Activated CD4-positive, CD25-positive, alpha-beta regulatory T cell treated with anti-CD3 and anti-CD28 coated beads, Interleukin-2, amount 50 U/mL, for 24 hours (primary cell): Measurements from ENCODE around the gene GLDC.
"Not testable (repeated sequence)": the region's sequence is repeated elsewhere in the genome, so short reads cannot be mapped to it uniquely, and the experiment has no call there.

Experiments
- ATAC-seq, 2 donors: fragments of 150-1000 bp; cut with Tn5 transposase; one replicate each; pipeline ENCODE4 v1.10.0; 2021; ENCODE audit warnings: mild to moderate bottlenecking in 1 of 2, moderate library complexity in 1 of 2

GLDC gene

DNA sequence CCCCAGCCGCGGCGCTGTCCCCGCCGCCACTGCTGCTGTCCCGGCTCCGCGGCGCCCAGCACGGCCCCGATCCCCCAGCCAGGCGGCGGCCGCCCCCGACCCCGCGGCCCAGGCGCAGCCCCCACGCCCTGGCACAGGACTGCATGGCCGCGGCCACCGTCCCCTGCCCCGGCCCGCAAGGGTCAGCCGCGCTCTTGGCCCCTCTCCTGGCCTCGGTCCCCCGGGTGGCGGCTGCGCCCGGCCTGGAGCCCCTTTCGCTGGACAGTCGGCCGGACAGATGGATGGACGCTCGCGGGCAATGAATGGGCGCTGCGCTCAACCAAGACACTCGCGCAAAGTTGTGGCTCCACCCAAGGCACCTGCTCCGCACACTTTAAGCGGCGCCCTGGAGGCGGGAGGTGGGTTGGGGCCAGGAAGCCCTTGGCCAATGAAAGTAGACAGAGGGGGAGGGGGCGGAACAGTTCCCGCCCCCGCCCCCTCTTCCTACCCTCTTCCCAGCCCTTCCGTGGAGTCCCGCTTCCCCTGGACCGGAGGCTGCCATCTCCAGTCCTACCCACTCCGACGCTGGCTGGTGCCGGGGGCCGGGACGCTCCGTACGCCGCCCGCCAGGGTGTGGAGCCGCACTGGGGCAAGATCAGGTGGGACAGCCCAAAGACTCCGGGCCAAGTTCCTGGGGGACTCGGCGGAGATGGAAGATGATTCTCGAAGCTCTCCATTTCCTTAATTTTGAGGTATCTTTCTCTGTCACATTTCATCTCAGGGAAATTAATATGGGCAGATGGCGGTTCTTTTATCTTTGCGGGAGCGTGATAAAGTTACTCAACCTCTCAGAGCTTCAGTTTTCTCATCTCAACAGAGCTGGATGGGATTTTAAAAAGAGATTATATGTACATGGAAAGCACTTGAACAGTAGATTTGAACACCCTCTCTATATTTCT lies at the start of gene GLDC:
Gene GLDC, minus strand, starts transcription at position 375 of the 938 bp plus-strand sequence. Its CDS starts 230 bp downstream, at position 145.
- peak; percentile 67 to 73 for ATAC-seq

DNA sequence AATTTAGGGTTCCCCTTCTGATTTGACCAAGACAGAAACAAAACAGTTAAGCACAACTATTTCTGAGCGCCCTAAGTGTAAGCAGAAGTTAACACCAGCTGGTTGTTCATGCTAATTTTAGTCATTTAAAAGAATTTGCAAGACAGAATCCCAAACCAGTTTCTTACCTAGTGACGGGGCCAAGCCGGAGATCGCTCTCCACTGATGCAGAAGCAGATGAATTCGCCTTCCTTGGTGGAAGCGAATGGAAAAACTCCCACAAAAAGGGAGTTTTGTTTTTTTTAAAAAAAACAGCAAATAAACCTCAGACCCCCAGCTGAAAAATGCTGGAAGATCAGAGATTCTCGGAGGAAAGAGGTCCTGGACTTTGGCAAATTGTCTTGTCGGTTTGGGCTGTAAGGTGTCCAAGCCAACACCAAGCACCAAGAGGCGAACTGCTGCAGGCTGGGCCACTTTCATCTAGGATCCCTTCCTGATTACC lies 47.4 kb upstream of the GLDC start:
- no peak for ATAC-seq

DNA sequence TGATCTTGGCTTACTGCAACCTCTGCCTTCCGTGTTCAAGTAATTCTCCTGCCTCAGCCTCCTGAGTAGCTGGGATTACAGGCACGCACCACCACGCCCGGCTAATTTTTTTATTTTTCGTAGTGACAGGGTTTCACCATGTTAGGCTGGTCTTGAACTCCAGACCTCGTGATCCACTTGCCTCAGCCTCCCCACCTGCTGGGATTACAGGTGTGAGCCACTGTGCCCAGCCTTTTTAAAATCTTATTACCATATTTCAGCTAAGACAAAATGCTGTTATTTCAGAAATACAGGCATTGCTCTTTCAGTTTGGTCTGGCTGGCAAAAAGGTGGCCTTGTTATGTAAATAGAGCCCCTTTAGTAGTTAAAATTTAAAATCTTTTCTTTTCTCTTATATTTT lies 46.9 kb upstream of the GLDC start:
- no peak for ATAC-seq

DNA sequence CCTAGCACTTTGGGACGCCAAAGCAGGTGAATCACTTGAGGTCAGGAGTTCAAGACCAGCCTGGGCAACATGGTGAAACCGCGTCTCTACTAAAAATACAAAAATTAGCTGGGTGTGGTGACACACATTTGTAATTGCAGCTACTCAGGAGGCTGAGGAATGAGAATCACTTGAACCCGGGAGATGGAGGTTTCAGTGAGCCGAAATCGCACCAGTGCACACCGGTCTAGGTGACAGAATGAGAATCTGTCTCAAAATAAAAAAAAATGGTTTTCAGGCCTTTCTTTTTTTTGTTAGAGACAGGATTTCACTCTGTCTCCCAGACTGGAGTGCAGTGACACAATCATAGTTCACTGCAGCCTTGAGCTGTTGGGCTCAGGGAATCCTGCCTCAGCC lies 45.1 kb upstream of the GLDC start:
- ATAC-seq: not testable (repeated sequence)

DNA sequence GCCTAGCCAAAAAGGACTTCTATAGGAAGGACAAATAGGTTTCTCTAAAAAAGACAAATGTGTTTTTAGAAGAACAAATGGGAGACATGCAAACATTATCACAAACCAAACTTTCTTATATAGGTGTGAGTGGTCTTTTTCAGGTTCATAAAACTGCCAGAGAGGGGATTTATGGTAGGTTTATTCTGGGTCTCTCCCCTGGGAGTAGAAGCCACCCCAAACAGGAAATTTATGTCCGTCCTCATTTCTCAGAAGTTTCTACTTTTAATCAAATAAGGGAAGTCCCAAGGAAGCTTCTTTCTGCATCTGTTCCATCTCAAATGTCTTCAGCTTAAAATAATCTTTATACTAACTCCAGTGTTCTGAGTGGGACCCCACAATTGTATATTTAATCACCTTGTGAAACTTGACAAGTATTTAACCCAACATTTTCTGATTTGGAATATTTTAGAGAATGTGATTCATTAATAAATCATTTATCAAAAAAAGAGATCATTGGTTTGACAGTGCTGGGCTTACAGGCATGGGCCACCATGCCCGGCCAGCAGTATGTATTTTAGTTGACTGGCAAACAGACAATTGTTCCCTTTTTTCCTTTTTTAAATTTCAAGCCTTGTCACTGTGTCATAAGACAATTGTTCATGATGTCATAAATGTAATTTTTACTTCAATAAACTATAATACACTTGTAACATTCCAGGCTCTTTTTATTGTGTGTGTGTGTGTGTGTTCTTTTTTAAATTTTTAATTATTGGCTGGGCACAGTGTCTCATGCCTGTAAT lies 44.6 kb upstream of the GLDC start:
- no peak for ATAC-seq

DNA sequence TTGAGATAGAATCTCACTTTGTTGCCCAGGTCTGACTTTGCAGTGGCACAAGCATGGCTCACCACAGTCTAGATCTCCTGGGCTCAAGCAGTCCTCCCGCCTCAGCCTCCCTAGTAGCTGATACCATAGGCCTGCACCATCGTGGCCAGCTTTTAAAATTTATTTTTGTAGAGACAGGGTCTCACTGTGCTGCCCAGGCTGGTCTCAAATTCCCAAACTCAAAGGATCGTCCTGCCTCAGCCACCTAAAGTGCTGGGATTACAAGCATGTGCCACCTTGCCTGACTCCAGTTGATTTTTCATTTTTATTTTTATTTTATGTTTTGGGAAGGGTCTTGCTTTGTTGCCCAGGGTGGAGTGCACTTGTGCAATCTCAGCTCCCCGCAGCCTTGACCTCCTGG lies 41.7 kb upstream of the GLDC start:
- no peak for ATAC-seq

DNA sequence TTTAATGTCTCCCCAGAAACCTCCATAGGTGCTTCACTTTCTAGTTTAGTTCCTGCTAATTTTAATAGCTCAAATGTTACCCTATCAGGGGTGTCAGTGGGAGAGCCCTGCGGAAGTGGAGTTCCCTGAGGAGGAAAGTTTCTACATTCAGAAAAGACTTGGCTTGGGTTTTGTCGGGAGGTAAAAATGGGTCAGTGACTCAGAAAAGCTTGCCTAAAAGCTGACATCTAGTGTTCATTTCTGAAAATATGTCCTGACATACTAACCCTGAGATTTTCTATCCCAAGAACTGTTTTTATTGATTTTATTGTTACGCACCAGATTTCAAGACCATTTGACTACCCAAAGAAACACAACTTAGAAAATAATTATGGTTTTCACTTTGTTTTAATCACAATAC lies 40.9 kb upstream of the GLDC start:
- no peak for ATAC-seq

DNA sequence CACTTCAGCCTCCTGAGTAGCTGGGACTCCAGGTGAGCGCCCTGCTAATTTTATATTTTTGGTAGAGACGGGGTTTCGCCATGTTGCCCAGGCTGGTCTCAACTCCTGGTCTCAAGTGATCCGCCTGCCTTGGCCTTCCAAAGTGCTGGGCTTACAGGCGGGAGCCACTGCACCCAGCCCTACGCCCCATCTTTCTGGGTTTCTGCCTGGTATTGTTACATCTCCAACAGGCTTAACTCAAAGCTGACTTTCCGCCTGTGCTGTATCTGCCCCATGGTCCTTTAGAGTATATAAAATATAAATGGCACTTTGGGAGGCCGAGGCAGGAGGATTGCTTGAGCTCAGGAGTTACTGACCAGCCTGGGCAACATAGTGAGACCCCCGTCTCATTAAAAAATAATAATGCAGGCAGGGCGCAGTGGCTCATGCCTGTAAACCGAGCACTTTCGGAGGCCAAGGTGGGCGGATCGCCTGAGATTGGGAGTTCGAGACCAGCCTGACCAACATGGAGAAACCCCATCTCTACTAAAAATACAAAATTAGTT lies 36.5 kb upstream of the GLDC start:
- no peak for ATAC-seq

DNA sequence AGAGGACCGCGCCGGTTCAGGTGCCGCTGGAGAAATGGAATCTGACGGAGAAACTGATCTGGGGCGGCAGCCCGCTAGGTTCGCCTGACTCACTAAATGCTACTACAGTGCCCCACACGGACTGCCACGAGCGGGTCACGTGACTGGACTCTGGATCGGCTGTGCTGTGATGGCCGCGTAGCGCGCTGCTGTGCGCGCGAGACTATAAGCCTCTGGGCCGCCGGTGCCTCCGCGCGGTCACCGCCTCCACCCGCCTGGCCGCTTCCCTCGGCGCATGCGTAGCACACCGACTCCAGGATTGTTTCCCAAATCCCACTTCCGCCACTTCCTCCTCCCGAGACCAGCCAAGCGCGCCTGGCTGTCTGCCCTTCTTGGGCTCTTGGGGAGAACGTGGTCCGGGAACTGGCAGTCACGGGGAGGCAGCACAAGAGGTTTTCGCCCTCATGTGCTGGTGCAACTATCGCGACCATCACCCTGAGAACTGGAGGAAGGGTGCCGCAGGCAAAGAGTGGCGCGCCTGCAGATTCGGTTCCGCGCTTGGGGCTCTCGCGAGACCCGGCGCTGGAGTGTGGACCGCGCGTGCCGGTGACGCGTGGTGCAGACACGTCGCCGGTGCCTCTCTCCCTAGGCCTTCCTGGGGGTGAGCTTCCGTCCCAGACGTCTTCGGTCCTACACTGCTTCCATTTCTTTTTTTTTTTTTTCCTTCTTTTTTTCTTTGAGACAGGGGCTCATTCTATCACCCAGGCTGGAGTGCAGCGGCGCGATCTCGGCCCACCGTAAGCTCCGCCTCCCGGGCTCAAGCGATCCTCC lies 35.8 kb upstream of the GLDC start:
- peak; percentile 91 to 94 for ATAC-seq

DNA sequence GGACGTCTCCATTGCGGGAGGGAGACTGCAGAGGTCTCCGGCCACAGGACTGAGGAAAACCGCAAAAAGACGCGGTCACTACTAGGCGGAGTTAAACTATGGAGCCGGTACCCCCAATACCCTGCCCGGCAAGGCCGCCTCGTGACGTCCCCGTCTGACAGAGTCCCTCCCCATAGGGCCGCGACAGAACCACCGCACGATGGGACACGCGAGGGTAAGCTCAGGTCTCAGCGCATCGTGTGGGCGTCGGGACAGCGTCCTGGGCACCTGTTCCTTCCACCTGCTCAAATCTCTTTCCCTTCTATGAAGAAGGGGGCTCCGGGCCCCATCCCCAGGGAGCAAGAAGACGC lies 35.2 kb upstream of the GLDC start:
- peak; percentile 50 to 58 for ATAC-seq

DNA sequence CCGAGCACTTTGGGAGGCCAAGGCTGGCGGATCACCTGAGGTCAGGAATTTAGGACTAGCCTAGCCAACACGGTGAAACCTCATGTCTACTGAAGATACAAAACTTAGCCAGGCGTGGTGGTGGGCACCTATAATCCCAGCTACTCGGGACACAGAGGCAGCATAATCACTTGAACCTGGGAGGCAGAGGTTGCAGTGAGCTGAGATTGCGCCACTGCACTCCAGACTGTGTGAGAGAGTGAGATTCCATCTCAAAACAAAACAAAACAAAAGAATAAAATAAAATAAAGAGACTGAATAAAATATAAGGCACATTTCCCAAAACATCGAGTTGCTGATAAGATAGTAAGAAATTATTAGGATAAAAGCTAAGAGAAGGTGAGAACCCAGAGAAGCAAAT lies 32.3 kb upstream of the GLDC start:
- no peak for ATAC-seq

DNA sequence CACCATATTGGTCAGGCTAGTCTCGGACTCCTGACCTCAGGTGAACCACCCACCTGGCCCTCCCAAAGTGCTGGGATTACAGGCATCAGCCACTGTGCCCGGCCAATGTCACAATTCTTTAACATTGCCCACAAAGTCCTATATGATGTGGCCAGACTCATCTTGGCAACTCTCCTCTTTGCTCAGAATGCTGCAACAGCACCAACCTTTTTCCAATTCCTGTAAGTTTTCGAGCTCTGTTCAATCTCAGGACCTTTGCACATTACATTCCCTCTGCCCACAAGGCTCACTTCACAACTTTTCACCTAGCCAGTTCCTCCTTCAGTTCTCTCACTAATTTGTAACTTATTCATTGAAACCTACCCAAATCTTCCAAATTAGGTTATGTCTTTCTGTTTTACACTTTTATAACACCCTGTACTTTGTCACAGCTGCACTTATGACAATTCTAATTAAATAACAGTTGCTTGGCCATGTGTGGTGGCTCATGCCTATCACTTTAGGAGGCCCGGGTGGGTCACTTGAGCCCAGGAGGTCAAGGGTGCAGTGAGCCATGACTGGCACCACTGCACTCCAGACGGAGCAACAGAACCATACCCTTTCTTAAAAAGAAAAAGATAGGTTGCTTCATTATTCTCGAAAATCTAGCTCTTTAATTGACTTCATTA lies 30.9 kb upstream of the GLDC start:
- ATAC-seq: no peak

DNA sequence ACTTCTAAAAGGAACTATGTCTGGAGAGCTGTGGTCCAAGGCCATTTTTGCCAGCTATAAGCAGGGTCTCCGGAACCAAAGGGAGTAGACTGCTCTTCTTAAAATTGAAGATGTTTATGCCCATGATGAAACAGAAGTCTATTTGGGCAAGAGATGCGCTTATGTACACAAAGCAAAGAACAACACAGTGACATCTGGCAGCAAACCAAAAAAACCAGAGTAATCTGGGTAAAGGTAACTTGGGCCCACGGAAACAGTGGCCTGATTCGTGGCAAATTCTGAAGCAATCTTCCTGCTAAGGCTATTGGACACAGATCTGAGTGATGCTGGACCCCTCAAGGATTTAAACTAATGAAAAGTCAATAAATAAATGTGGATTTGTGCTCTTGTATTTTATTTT lies 29.7 kb upstream of the GLDC start:
- no peak for ATAC-seq

DNA sequence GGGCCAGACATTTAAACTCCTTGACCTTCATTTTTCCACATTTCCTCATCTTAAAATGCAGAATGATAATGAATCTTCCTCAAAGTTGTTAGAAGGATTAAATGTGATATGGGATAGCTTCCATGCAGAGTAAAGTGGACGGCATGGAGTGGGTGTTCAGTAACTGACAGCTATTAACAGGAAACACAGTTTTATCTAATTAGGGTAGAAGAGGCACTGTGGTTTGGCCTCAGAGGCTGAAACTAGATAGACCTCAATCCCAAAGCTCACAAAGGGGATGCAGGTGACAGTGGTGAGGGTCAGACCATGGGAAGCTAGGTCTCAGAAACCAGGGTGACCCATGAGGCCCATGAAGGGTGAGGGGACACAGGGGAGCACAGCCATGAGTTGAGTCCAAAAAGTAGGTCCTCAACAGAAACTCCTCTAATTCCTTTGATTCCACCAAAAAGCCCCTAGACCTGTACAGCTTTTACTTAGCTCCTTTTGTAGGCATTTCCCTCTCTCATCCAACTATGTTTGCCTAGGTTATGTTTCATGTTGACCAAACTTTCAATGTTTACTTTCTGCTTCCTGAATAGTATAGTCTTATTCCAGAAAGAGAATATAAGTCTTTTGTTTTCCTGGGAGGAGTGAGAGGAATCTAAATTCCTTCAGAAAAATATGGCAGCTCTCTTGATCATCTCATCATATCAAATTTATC lies 27.9 kb upstream of the GLDC start:
- no peak for ATAC-seq

DNA sequence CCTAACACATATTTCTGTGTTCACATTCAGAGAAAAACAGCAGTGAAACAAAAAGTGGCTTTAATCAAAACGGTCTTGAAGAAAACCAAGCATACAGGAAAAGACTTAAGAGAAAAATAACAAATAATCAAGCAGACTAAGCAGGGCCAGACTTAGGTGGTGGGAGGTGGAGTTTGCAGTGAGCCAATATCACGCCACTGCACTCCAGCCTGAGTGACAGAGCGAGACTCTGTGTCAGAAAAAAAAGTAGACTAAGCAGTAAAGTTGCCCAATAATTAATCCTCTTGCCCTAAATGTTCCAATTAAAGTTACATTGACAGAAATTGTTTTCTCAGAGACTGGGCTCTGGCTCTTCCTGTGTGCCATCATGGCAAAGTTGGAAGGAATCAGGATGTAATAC lies 26.6 kb upstream of the GLDC start:
- no peak for ATAC-seq

DNA sequence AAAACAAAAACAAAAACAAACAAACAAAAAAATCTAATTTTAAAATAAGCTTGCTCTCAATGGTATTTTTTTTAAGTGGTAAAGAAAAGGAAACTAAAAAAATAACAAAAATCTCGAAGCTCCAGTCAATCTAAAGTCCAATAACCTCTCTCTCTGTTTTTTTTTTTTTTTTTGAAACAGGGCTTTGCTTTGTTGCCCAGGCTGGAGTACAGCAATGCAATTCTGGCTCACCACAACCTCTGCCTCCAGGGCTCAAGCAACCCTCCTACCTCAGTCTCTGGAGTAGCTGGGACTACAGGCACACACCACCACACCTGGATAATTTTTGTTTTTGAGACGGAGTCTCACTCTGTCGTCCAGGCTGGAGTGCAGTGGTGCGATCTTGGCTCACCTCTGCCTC lies 25.9 kb upstream of the GLDC start:
- ATAC-seq: no peak

DNA sequence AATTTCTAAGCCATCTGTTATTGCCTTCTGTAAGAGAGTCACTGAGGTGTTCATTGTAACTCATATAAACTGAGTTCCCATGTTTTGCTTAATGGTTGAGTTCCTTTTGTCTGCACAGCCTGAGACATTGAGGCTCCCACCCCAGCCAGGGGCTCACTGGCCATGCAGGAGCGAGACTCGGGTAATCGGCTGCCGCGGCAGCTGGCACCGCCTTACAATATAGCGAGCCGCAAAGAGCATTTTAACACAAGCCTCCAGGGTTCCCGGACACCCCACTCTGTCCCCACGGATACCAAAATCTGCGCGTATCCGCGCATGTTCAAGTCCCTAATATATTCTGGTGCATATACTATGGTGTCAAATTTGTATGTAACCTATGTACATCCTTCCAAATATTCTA lies 24.4 kb upstream of the GLDC start:
- no peak for ATAC-seq

DNA sequence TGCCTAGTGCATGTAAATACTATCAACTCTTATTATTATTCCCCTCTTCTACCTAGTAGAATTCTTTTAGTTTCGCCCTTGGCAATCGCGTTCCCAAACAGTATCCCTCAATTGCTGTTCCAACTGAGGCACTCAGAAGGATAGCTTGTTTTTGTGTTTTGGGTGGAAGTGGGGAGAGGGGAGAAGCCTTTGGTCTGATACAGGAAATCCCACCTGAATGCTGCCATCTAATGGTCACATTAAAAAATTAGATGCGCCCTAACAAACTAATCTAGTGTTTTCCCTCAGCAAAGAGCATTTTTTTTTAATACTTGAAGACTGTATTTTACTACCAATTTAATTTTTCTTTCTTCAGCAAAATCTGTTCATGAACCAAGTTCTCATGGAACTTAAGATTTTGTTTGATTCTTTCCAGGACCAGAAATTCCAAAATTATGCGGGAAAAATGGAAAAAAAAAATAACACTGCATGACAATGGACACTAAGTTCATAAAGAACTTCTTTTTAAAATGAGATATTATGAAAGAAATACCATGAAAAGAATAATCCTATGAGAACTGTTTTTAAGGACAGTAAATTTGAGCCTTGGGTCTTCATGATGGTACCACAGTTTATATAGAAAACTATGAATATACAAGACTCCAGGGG lies 22.2 kb upstream of the GLDC start:
- no peak for ATAC-seq

DNA sequence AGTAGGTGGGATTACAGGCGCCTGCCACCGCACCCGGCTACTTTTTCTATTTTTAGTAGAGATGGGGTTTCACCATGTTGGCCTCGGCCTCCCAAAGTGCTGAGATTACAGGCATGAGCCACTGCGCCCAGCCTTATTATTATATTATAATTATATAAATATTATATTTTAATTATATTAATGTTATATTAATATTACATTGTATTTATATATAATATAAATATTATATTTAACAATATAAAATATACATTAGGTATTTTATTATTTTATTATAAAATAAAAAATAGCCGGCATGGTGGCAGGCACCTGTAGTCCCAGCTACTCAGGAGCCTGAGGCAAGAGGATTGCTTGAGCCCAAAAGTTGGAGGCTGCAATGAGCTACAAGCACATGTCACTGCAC lies 21.6 kb upstream of the GLDC start:
- no peak for ATAC-seq

DNA sequence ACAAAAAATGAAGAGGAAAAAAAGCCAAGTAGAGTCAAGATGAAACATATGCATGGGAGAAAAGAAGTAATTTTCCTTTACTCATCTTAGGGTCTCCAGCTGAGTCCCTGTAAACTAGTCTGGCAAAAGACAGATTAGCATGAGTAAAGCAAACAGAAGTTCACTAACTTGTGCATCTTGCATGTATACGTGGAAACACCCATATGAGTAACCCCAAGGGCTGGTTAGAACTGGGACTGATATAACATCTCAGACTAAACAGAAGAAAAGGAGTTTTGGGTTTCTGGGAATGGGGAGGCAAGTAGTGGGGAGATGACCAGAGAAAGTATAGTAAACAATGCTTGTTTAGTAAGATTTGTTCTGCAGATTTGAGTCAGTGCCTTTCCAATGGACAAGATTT lies 20.1 kb upstream of the GLDC start:
- ATAC-seq: no peak

DNA sequence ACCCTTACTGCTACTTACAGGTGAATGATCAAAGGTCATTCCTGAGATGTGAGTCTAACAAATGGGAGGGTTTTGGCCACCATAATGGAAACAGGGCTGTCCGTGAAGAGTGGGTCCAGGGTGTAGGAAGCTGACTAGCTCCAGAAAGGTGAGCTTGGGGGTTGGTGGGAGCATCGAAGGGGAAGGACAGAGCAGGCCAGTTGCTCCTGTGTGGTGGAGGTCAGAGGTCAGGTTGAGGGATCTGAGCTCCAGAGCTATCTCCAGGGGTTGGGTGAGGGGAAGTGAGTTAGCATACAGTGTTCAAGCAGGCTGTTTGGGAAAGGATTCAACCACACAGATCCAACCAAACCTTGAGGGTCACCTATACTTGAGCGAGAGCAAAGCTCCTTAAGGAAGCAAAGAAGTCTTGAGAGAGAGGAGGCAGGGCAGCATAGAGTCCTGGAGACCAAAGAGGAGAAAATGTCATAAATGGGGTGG lies 18.7 kb upstream of the GLDC start:
- no peak for ATAC-seq
